ENCODE results near the gene GPR132. TPM values are rescaled to one million over a fixed set of nuclear protein-coding genes. Genes with fewer than 3 reads are reported as not detected.
A peak's percentile ranks its signal among the peaks of the same experiment; 100 is the strongest.

GPR132 gene
- total RNA-seq, 6 donors from 2014 or later, result 3.0 to 14.7 (median 7.0) TPM

- Histone ChIP-seq H3K9me3 (no peaks in the 10 kb centered on the region), H3K27me3 (peaks cover 0 to 22% (median 4%) of the 10 kb centered on the region in 4 donors), H3K27ac (peak overlapping the region; percentile 65 to 89 (median 86)), H3K4me1 (peaks cover 57 to 72% (median 64%) of the 10 kb centered on the region in 4 donors), H3K36me3 (no peaks in the 10 kb centered on the region), H3K4me3 (peak overlapping the region in 3 of 4 donors; percentile 6 to 71 (median 59))
- TF ChIP-seq POLR2AphosphoS5 (IDR thresholded peaks at IDR 0.05), result peak; percentile 51 to 53
- no peak for TF ChIP-seq EP300 (IDR thresholded peaks at IDR 0.05)
- TF ChIP-seq POLR2A (IDR thresholded peaks at IDR 0.05), result peak in 1 of 4 donors; percentile 46
- TF ChIP-seq CTCF (IDR thresholded peaks at IDR 0.05), result no peak
- DNase-seq (peak; percentile 87 to 92), ATAC-seq (ENCODE audit: low FRiP score in 2 of 2) (peak in 1 of 2 donors; percentile 77)
- WGBS, 2 donors, result 43 to 56% methylated on average over 3 to 5 of the region's 19 CpGs
Observed at GRCh38 chr14:105091517-105092170, 26.4 kb upstream of the GPR132 start.

- peak overlapping the region; percentile 65 to 89 (median 86) for H3K27ac ChIP-seq
- WGBS, 2 donors, result 57 to 64% methylated on average over 4 to 7 of the region's 9 CpGs
- no peaks in the 10 kb centered on the region for H3K36me3 ChIP-seq
- H3K9me3 ChIP-seq, result no peaks in the 10 kb centered on the region
- TF ChIP-seq POLR2AphosphoS5 (IDR thresholded peaks at IDR 0.05) (no peak), CTCF (IDR thresholded peaks at IDR 0.05) (no peak), POLR2A (IDR thresholded peaks at IDR 0.05) (no peak), EP300 (IDR thresholded peaks at IDR 0.05) (no peak)
- H3K27me3 ChIP-seq, result peaks cover 0 to 22% (median 4%) of the 10 kb centered on the region in 4 donors
- peak in 1 of 2 donors; percentile 20 for DNase-seq
- ATAC-seq (ENCODE audit: low FRiP score in 2 of 2), result no peak
- H3K4me3 ChIP-seq, result no peak overlapping the region
- H3K4me1 ChIP-seq, result peaks cover 60 to 78% (median 68%) of the 10 kb centered on the region in 4 donors
Observed at GRCh38 chr14:105091054-105091516, 25.9 kb upstream of the GPR132 start.

- Histone ChIP-seq H3K36me3 (no peaks in the 10 kb centered on the region), H3K27me3 (peaks cover 0 to 22% (median 4%) of the 10 kb centered on the region in 4 donors), H3K4me3 (no peak overlapping the region), H3K27ac (peak overlapping the region in 2 of 4 donors; percentile 88 to 89), H3K4me1 (peaks cover 60 to 82% (median 68%) of the 10 kb centered on the region in 4 donors), H3K9me3 (no peaks in the 10 kb centered on the region)
- peak; percentile 63 to 81 for ATAC-seq (ENCODE audit: low FRiP score in 2 of 2)
- TF ChIP-seq EP300 (IDR thresholded peaks at IDR 0.05), result no peak
- peak; percentile 94 to 98 (median 96) for TF ChIP-seq CTCF (IDR thresholded peaks at IDR 0.05)
- 13 to 23% methylated on average over 5 to 7 of the region's 7 CpGs for WGBS, 2 donors
- peak; percentile 88 to 96 for DNase-seq
Observed at GRCh38 chr14:105090493-105091053, 25.3 kb upstream of the GPR132 start.

GRCh38 chr14:105089746-105090492 is 24.7 kb upstream of the GPR132 start:
- Histone ChIP-seq H3K36me3 (no peaks in the 10 kb centered on the region), H3K9me3 (no peaks in the 10 kb centered on the region), H3K27ac (peak overlapping the region in 1 of 4 donors; percentile 88), H3K4me1 (peaks cover 60 to 82% (median 68%) of the 10 kb centered on the region in 4 donors), H3K27me3 (peaks cover 0 to 22% (median 4%) of the 10 kb centered on the region in 4 donors), H3K4me3 (no peak overlapping the region)
- whole genome bisulfite sequencing, 2 donors, result 79 to 83% methylated on average over 1 to 11 of the region's 15 CpGs
- ATAC-seq (ENCODE audit: low FRiP score in 2 of 2), result no peak
- TF ChIP-seq CTCF (IDR thresholded peaks at IDR 0.05) (no peak), POLR2AphosphoS5 (IDR thresholded peaks at IDR 0.05) (no peak), EP300 (IDR thresholded peaks at IDR 0.05) (no peak), POLR2A (IDR thresholded peaks at IDR 0.05) (no peak)
- DNase-seq, result peak in 1 of 2 donors; percentile 19
